Activated T-helper 1 cell treated with Interleukin-2 at 50 U/mL for 16 hours (primary cell): ENCODE results near the gene KLHL24.
"Not testable (repeated sequence)": the region's sequence is repeated elsewhere in the genome, so short reads cannot be mapped to it uniquely, and the experiment has no call there.

Experiments used
- DNase-seq: peaks from one replicate; pipeline ENCODE4 v3.0.0-alpha.2; 2020; ENCODE audit warnings: low read depth

KLHL24 gene

GRCh38 chr3:183697123-183697609 lies 61.7 kb downstream of the KLHL24 start:
- no peak for DNase-seq

DNA sequence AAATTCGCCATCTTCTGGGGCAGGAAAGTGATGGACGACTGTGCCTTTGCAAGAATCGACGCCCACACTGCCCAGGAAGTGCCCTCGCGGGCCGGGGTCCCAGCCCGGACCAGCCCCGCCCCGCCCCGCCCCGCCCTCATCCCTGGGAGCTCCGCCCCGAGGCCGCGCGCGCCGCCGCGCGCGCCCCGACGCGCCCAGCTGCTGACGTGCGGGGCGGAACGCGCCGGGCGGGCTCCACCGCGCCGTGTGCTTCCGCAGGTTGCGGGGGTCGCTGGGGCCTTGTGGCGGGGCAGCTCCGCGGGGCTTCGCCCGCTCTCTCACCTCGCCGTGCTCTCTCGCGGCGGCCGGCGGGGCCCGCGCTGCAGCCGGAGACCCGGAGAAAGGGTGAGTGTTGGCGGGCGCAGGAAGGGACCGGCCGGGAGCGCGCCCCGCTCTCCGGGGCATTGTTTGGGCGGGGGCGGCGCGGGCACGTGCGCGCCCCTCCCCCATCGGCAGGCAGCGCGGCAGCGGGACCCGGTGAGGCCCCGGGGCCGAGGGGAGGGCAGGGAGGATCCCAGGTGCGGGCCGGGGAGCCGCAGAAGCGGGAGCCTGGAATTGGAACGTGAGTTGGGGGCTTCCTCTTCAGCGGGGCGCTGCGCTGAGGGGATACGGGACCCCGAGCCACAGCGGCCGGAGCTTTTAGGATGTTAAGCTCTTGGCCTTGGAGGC lies 62.3 kb downstream of the KLHL24 start, which contains the start of gene YEATS2:
TSS of gene YEATS2 (plus strand) at position 188 of the 708 bp plus-strand sequence. CDS start 17,366 bp downstream, outside the sequence.
- DNase-seq = peak; percentile 59

DNA sequence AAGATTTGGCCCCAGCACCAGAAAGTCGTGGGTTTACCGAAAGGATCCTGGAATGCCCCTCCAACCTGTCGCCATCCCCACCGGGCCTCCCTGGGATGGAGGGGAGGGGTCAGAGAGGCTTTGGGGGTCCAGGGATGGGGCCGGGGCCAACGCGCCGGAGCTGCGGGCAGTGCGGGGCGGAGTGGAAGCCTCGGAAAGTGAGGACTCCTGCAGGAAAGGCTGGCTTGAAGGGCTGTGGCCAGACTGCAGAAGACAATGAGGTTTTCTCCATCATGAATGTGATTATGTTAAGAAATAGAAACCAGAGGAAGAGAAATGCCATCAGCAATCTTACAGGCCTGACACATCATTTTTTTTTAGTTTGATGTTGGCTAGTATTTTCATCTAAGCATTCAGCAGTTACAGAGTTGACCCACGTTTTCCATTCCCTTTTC lies 62.9 kb downstream of the KLHL24 start:
- DNase-seq = no peak

- no peak for DNase-seq
Measured at GRCh38 chr3:183698756-183699155, 63.3 kb downstream of the KLHL24 start.

- DNase-seq = no peak
Measured at GRCh38 chr3:183699238-183699947, 64.0 kb downstream of the KLHL24 start.

DNA sequence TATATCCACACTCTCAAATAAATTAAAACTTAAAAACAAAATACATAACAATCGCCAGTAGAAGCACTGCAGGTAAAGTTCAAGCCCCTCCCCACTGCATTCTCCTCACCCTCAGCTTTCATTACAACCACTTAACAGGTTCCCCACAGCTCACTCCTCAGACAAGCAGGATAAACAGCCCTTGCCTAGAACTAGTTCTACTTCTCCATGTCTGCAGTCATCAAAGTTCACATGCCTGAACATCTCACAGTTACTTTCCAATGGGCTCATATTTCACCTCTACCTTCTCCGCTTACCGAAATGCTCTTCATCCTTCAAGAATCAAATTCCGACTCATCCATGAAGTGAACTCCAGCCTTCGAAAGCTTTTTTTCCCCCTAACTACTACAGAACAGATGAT lies 66.3 kb downstream of the KLHL24 start:
- no peak for DNase-seq

GRCh38 chr3:183703892-183704291 lies 68.5 kb downstream of the KLHL24 start:
- DNase-seq = not testable (repeated sequence)

DNA sequence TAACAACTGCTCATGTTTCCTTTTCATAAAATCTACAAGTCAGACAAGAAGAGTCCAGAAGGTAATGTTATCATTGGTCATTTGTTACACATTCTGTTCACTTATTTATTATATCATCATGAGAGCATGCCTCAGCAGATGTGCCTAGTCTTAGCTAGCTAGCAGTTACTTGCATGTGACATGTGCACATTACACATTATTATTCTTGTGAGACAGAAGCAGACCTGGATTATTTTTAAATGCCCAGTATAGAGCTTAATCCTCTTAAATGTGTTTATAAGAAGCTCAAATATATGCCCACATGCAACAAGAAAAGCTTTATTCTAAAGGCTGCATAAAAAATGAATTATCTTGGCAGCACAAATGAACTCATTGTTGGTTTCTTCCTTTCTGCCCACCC lies 74.8 kb downstream of the KLHL24 start:
- DNase-seq = no peak

DNA sequence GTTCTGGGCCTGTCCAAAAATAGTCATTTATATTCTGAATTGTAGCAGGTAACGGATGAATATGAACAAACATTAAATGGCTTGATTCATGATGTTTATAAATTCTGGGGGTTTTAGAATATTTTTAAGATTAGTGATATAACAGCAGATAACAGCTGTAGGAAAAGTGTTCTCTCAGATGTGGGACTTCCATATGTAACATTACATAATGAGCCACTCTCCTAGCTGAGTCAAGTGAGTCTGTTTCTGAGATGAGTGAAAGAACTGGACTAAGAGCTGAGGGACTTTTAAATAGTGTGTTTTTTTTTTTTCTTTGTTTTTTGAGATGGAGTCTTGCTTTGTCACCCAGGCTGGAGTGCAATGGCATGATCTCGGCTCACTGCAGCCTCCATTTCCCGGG lies 76.1 kb downstream of the KLHL24 start:
- no peak for DNase-seq

DNA sequence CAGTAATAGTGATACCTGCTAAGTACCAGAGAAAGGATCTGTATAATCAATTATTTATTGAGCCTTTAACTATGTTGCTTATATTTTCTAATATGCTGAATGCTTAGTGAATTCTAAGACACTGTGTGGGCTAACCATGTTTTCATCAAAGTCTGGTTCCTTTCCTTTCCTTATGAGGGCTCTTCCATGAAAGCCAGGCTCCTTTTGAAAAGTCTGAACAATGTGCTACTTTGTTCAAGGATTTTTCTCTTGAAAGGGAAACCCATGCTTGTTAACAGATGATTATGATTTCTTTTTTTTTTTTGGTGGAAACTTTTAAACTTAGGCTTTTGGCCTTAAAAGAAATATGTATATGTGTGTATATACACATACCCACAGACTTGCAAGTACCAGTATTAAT lies 79.2 kb downstream of the KLHL24 start:
- DNase-seq = no peak

DNA sequence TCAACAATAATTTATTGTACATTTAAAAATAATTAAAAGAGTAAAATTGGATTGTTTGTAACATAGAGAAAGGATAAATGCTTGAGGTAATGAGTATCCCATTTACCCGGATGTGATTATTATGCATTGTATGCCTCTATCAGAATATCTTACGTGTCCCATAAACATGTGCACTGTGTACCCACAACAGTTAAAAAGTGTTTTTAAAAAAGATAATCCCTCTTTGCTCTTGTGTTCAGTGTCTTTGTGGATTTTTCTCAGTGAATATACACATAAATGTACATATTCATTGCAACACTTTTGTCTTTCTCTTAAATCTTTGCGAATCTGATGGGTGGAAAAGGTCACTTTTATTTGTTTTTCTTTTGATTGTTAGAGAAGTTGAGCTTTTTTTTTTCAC lies 82.6 kb downstream of the KLHL24 start:
- no peak for DNase-seq

GRCh38 chr3:183725387-183725786 lies 90.0 kb downstream of the KLHL24 start:
- DNase-seq = no peak

GRCh38 chr3:183728204-183728603 lies 92.8 kb downstream of the KLHL24 start:
- no peak for DNase-seq

DNA sequence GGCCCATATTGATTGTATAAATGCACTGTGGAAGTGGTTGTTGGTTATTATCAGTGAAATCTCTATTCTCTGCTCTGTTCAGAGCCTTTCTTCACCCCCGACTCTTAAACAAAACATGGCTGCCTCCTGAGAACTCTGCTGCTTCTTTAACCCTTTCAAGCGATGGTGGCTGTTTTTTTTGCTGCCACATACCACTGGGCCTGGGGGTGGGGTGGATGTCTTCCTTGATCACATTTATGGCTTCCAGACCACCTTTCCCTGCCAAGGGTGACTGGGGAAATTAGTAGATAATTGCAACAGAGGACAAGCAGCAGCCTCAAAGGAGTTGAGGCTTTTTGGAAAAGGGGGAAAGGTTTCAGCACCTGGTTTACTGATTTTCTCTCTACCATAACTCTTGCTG lies 94.9 kb downstream of the KLHL24 start:
- DNase-seq = no peak

DNA sequence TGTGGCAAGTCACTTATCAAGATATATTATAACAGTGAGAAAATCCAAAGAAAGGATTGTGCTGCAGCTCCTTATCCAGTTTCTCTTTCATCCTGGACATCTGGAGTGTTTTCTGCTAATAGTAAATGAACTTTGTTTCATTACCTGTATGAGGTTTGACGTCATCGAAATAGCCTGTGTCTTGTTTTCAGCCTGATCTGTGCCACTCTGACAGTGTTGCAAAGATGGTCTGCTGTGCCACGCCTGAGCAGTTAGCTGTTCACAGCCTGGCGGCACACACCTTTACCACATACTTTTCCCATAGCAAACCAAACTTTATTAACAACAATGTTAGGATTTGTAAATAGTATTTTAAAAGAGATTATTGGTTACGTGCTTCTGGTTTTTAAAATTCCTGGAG lies 96.2 kb downstream of the KLHL24 start:
- no peak for DNase-seq

DNA sequence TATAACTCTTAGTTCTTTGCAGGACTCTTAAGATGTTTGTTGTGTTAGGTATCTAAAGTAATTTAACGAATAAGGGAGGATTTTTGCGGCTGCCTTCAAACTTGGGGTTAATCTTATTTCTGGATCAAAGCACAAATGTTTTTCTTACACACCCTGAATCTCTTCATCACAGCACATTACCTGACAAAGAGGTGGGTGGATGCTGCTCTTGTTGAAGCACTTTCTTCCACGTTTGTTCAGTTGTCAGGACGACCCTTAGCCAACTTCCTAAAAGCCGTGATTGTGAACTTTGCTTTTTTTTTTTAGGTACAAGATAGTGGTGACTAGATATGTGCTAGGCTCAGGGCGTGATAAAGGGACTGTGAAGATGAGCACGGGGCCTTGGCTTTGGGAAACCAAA lies 98.1 kb downstream of the KLHL24 start:
- DNase-seq = no peak
